Gastroesophageal sphincter (tissue), 3 donors: ENCODE results near the gene SCAF1.

Experiments used
- CTCF ChIP-seq, 4 experiments: fragments of 200-600 bp in 2 of 4; fragments of 450-650 bp in 2 of 4; sonication (generic) in 1 of 4; IDR thresholded peaks; one replicate each; pipeline ENCODE4 v1.5.1; 2017 to 2019; ENCODE audit warnings: antibody characterized with exemption in 4 of 4, mild to moderate bottlenecking in 2 of 4, moderate library complexity in 2 of 4
- POLR2A ChIP-seq, 2 donors: fragments of 450-650 bp; IDR thresholded peaks; one replicate each; pipeline ENCODE4 v1.6.1; 2017; ENCODE audit warnings: antibody characterized with exemption in 2 of 2, mild to moderate bottlenecking in 2 of 2, moderate library complexity in 1 of 2
- POLR2AphosphoS5 ChIP-seq: sonication (generic); formaldehyde crosslinking; IDR thresholded peaks from one replicate; pipeline ENCODE4 v1.6.1; 2017; ENCODE audit warnings: antibody characterized with exemption

GRCh38 chr19:49616532-49616931, 25.5 kb upstream of the SCAF1 start:
- no peak for TF ChIP-seq CTCF (IDR thresholded peaks at IDR 0.05)
- TF ChIP-seq POLR2AphosphoS5: no peak
- TF ChIP-seq POLR2A (IDR thresholded peaks at IDR 0.05): no peak
